ENCODE results near the gene RNF144B. TPM values are rescaled to one million over a fixed set of nuclear protein-coding genes. Genes with fewer than 3 reads are reported as not detected.
"Not testable (repeated sequence)": the region's sequence is repeated elsewhere in the genome, so short reads cannot be mapped to it uniquely, and the experiment has no call there.

Gene RNF144B
- total and polyA plus RNA-seq, 4 donors, result 3.3 to 12.0 (median 6.3) TPM

DNA sequence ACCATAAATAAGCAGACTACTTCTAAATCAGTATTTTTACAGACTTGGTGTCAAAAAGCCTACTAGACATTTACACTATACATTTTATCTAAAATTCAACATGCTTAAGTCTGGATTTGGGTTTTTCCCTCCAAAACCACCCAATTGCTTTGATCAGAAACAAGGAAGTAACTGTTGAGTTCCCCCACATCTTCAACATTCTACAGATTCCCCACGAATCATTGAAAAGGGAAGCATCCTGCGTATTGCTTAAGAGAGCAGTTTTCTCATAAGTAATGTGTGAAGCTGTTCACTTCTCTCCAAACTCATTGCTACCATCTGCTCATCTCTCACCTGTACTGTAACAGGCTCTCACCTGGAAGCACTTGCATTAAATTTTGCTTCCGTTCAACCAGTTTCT lies 36.4 kb upstream of the RNF144B start:
- Histone ChIP-seq H3K4me1 (ENCODE audit: control insufficient read depth, insufficient read depth, low read length) (no peaks in the 10 kb centered on the region), H3K36me3 (ENCODE audit: control insufficient read depth, insufficient read depth, low read length) (no peaks in the 10 kb centered on the region), H3K4me3 (ENCODE audit: low read depth, low read length) (no peak overlapping the region), H3K27ac (ENCODE audit: low read depth, low read length) (no peak overlapping the region), H3K27me3 (ENCODE audit: control insufficient read depth, insufficient read depth, low read length) (no peaks in the 10 kb centered on the region), H3K9me3 (ENCODE audit: control insufficient read depth, insufficient read depth, low read length) (no peaks in the 10 kb centered on the region)
- no CpG with 5 or more reads among the region's 3 CpGs for WGBS (ENCODE audit: insufficient coverage)
- no peak for DNase-seq (ENCODE audit: low read depth in 4 of 6, low spot score in 6 of 6)

- H3K9me3 ChIP-seq (ENCODE audit: control insufficient read depth, insufficient read depth, low read length), result no peaks in the 10 kb centered on the region
- WGBS (ENCODE audit: insufficient coverage), result 100% methylated on average over 1 of the region's 4 CpGs
- no peak overlapping the region for H3K27ac ChIP-seq (ENCODE audit: low read depth, low read length)
- DNase-seq (ENCODE audit: low read depth in 4 of 6, low spot score in 6 of 6), result no peak
- no peak overlapping the region for H3K4me3 ChIP-seq (ENCODE audit: low read depth, low read length)
- H3K36me3 ChIP-seq (ENCODE audit: control insufficient read depth, insufficient read depth, low read length), result no peaks in the 10 kb centered on the region
- no peaks in the 10 kb centered on the region for H3K27me3 ChIP-seq (ENCODE audit: control insufficient read depth, insufficient read depth, low read length)
- H3K4me1 ChIP-seq (ENCODE audit: control insufficient read depth, insufficient read depth, low read length), result no peaks in the 10 kb centered on the region
Measured at GRCh38 chr6:18352001-18352400, 35.1 kb upstream of the RNF144B start.

DNA sequence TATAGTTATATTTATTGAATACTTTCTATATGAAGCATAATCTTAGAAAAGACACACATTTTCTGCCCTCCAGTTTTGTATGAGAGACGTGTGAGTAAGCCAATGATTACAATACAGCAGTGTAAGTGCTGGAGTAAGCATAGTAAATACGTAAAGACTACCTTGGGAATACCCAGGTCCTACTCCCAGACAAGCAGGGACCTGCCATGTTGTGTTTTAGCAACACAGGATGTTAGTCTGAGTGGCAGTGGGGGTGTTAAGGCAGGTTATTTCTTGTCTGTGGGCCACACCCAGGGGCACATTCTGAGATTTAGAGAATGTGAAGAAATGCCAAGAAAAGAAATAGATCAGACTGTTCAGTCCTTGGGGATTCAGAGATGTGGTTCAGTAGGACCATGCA lies 34.3 kb upstream of the RNF144B start:
- no CpG with 5 or more reads among the region's 2 CpGs for WGBS (ENCODE audit: insufficient coverage)
- Histone ChIP-seq H3K27me3 (ENCODE audit: control insufficient read depth, insufficient read depth, low read length) (no peaks in the 10 kb centered on the region), H3K36me3 (ENCODE audit: control insufficient read depth, insufficient read depth, low read length) (no peaks in the 10 kb centered on the region), H3K9me3 (ENCODE audit: control insufficient read depth, insufficient read depth, low read length) (no peaks in the 10 kb centered on the region), H3K27ac (ENCODE audit: low read depth, low read length) (no peak overlapping the region), H3K4me1 (ENCODE audit: control insufficient read depth, insufficient read depth, low read length) (no peaks in the 10 kb centered on the region), H3K4me3 (ENCODE audit: low read depth, low read length) (no peak overlapping the region)
- no peak for DNase-seq (ENCODE audit: low read depth in 4 of 6, low spot score in 6 of 6)

- Histone ChIP-seq H3K36me3 (ENCODE audit: control insufficient read depth, insufficient read depth, low read length) (no peaks in the 10 kb centered on the region), H3K9me3 (ENCODE audit: control insufficient read depth, insufficient read depth, low read length) (no peaks in the 10 kb centered on the region), H3K27ac (ENCODE audit: low read depth, low read length) (no peak overlapping the region), H3K27me3 (ENCODE audit: control insufficient read depth, insufficient read depth, low read length) (no peaks in the 10 kb centered on the region), H3K4me1 (ENCODE audit: control insufficient read depth, insufficient read depth, low read length) (no peaks in the 10 kb centered on the region), H3K4me3 (ENCODE audit: low read depth, low read length) (no peak overlapping the region)
- DNase-seq (ENCODE audit: low read depth in 4 of 6, low spot score in 6 of 6), result no peak
- WGBS (ENCODE audit: insufficient coverage), result 78% methylated on average over 1 of the region's 2 CpGs
Measured at GRCh38 chr6:18353251-18353650, 33.9 kb upstream of the RNF144B start.

- not testable (repeated sequence) for H3K27me3 ChIP-seq (ENCODE audit: control insufficient read depth, insufficient read depth, low read length); DNase-seq (ENCODE audit: low read depth in 4 of 6, low spot score in 6 of 6); H3K4me3 ChIP-seq (ENCODE audit: low read depth, low read length); H3K9me3 ChIP-seq (ENCODE audit: control insufficient read depth, insufficient read depth, low read length); H3K27ac ChIP-seq (ENCODE audit: low read depth, low read length); H3K4me1 ChIP-seq (ENCODE audit: control insufficient read depth, insufficient read depth, low read length); H3K36me3 ChIP-seq (ENCODE audit: control insufficient read depth, insufficient read depth, low read length)
- no CpG with 5 or more reads among the region's 4 CpGs for WGBS (ENCODE audit: insufficient coverage)
Measured at GRCh38 chr6:18357546-18357945, 29.6 kb upstream of the RNF144B start.

- no peaks in the 10 kb centered on the region for H3K9me3 ChIP-seq (ENCODE audit: control insufficient read depth, insufficient read depth, low read length)
- 80% methylated on average over 1 of the region's 1 CpG for WGBS (ENCODE audit: insufficient coverage)
- H3K27ac ChIP-seq (ENCODE audit: low read depth, low read length), result no peak overlapping the region
- no peaks in the 10 kb centered on the region for H3K4me1 ChIP-seq (ENCODE audit: control insufficient read depth, insufficient read depth, low read length)
- DNase-seq (ENCODE audit: low read depth in 4 of 6, low spot score in 6 of 6), result no peak
- H3K4me3 ChIP-seq (ENCODE audit: low read depth, low read length), result no peak overlapping the region
- H3K36me3 ChIP-seq (ENCODE audit: control insufficient read depth, insufficient read depth, low read length), result no peaks in the 10 kb centered on the region
- no peaks in the 10 kb centered on the region for H3K27me3 ChIP-seq (ENCODE audit: control insufficient read depth, insufficient read depth, low read length)
Measured at GRCh38 chr6:18359237-18359885, 27.8 kb upstream of the RNF144B start.

- H3K27ac ChIP-seq (ENCODE audit: low read depth, low read length), result no peak overlapping the region
- H3K36me3 ChIP-seq (ENCODE audit: control insufficient read depth, insufficient read depth, low read length), result no peaks in the 10 kb centered on the region
- H3K4me1 ChIP-seq (ENCODE audit: control insufficient read depth, insufficient read depth, low read length), result no peaks in the 10 kb centered on the region
- H3K4me3 ChIP-seq (ENCODE audit: low read depth, low read length), result no peak overlapping the region
- H3K27me3 ChIP-seq (ENCODE audit: control insufficient read depth, insufficient read depth, low read length), result no peaks in the 10 kb centered on the region
- no peaks in the 10 kb centered on the region for H3K9me3 ChIP-seq (ENCODE audit: control insufficient read depth, insufficient read depth, low read length)
- WGBS (ENCODE audit: insufficient coverage), result no CpG with 5 or more reads among the region's 1 CpG
- DNase-seq (ENCODE audit: low read depth in 4 of 6, low spot score in 6 of 6), result no peak
Measured at GRCh38 chr6:18360188-18360587, 27.0 kb upstream of the RNF144B start.

GRCh38 chr6:18362058-18362561 lies 25.0 kb upstream of the RNF144B start:
- Histone ChIP-seq H3K4me3 (ENCODE audit: low read depth, low read length) (no peak overlapping the region), H3K27ac (ENCODE audit: low read depth, low read length) (no peak overlapping the region), H3K36me3 (ENCODE audit: control insufficient read depth, insufficient read depth, low read length) (no peaks in the 10 kb centered on the region), H3K9me3 (ENCODE audit: control insufficient read depth, insufficient read depth, low read length) (no peaks in the 10 kb centered on the region), H3K27me3 (ENCODE audit: control insufficient read depth, insufficient read depth, low read length) (no peaks in the 10 kb centered on the region), H3K4me1 (ENCODE audit: control insufficient read depth, insufficient read depth, low read length) (no peaks in the 10 kb centered on the region)
- no CpG with 5 or more reads among the region's 2 CpGs for WGBS (ENCODE audit: insufficient coverage)
- DNase-seq (ENCODE audit: low read depth in 4 of 6, low spot score in 6 of 6), result peak in 1 of 6 donors; percentile 9

DNA sequence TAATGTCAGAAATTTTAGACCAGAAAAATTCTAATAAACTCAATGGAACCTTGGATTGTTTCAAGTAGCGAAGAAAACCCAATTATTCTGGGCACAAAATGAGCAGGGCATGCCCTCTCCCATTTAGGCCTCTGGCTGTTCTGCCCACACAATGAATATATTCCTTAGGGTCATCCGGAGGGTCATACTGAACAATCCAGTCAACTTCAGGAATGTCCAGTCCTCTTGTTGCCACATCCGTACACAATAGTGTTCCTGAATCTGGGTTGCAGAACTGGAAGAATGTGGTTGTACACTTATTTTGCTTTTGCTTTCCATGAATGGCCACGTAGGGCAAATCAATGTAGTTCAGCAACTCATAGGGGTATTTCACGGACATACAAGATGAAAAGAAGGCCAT lies 23.4 kb upstream of the RNF144B start:
- H3K4me3 ChIP-seq (ENCODE audit: low read depth, low read length), result no peak overlapping the region
- H3K4me1 ChIP-seq (ENCODE audit: control insufficient read depth, insufficient read depth, low read length), result no peaks in the 10 kb centered on the region
- DNase-seq (ENCODE audit: low read depth in 4 of 6, low spot score in 6 of 6), result no peak
- H3K27ac ChIP-seq (ENCODE audit: low read depth, low read length), result no peak overlapping the region
- H3K36me3 ChIP-seq (ENCODE audit: control insufficient read depth, insufficient read depth, low read length), result no peaks in the 10 kb centered on the region
- H3K9me3 ChIP-seq (ENCODE audit: control insufficient read depth, insufficient read depth, low read length), result no peaks in the 10 kb centered on the region
- 86% methylated on average over 1 of the region's 5 CpGs for WGBS (ENCODE audit: insufficient coverage)
- H3K27me3 ChIP-seq (ENCODE audit: control insufficient read depth, insufficient read depth, low read length), result no peaks in the 10 kb centered on the region

DNA sequence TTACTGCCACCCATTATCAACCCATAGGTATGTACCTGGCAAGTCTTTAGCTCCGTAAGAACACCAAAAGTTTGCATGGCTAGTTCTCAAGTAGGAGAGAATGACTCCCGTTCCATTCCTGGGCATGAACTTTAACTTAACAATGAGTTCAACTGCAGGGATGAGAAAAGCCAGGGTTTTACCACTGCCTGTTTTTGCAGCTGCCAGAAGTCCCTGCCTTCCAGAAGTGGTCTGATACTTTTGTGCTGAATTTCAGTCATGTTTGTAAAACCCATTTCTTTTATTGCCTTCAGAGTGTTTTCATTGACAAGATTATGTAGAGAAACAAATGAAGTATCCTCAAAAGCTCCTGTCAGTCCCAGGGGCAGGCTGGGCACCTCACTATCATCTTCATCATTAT lies 22.6 kb upstream of the RNF144B start:
- H3K4me3 ChIP-seq (ENCODE audit: low read depth, low read length); H3K27ac ChIP-seq (ENCODE audit: low read depth, low read length); DNase-seq (ENCODE audit: low read depth in 4 of 6, low spot score in 6 of 6); H3K27me3 ChIP-seq (ENCODE audit: control insufficient read depth, insufficient read depth, low read length); H3K9me3 ChIP-seq (ENCODE audit: control insufficient read depth, insufficient read depth, low read length); H3K4me1 ChIP-seq (ENCODE audit: control insufficient read depth, insufficient read depth, low read length); H3K36me3 ChIP-seq (ENCODE audit: control insufficient read depth, insufficient read depth, low read length): not testable (repeated sequence)
- 75% methylated on average over 2 of the region's 2 CpGs for WGBS (ENCODE audit: insufficient coverage)
